HG03039 (cell line): ENCODE data around the gene ILRUN.
"Not testable (repeated sequence)": the region's sequence is repeated elsewhere in the genome, so short reads cannot be mapped to it uniquely, and the experiment has no call there.

ENCODE experiments used
- ATAC-seq: cut with Tn5 transposase; IDR thresholded peaks from one replicate; pipeline ENCODE4 v1.9.1; 2021; ENCODE audit warnings: mild to moderate bottlenecking, moderate library complexity; ENCODE audit not compliant: unreplicated experiment

ILRUN gene

DNA sequence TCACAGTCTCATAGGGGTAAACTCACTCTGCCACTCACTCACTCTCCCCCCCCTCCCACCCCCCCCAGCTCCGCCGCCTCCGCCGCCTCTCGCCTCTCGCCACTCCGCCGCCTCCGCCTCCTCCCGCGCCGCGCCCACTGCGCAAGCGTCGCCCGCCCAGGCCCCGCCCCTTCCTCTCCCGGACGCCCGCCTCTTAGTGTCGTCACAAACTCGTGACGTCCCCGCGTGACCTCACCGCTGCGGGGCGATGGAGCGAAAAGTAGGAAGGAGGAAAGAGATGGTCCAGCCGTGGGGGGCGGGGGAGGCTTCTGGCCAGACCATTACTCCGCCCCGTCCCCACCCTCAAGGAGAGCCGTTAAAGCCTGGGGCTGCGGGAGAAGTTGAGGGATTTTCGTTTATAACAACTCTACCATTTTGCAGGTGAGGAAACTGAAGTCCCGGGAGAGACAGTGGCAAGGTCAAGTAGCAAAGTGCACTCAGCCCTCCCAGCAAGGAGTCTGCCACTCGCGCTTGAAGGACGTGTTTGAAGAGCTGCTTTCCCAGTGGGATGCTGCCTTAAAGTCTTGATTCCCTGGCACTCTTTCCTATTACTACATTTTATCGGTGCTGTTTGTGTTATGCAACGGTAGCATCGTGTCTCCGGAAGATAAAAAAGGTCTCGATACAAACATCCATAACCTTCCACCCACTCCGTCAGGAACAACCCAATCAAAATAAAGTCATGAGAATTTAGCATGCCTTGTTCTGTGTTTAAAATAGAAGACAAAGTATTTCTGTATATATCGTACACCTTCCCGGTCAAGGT lies at the start of gene ILRUN:
TSS of gene ILRUN (minus strand) at position 29 of the 805 bp plus-strand sequence. CDS start 164 bp downstream, outside the sequence.
- peak; percentile 86 for ATAC-seq

DNA sequence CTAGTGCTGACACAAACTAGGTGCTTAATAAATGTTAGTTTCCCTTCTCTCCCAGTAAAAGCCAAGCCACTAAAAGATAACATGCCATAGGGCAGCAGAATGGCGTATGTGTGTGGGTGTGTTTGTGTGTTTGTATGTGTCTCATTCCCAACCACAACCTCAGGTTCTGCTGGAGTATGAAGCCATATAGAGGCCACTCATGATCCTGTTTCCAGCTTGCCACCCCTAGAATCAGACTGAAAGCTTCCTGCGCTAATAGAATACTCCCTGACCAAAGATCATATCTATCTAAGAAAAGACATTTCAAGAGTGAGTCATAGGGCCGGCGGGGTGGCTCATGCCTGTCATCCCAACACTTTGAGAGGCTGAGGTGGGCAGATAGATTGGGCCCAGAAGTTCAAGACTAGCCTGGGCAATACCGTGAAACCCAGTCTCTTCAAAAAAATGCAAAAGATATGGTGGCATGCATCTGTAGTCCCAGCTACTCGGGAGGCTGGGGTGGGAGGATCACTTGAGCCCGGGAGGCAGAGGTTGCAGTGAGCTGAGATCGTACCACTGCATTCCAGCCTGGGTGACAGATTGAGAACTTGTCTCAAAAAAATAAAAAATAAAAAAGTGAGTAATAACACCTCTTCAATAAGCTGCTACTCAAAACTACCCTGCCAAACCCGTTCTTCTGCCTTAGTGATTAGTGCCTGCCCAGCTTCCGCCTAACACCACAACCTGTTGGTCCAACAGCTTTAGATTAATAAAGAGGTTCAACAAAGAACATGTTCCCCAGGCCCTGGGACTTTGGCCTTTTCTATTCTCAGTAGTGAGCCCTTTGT lies 48.9 kb upstream of the ILRUN start:
- ATAC-seq, result no peak

DNA sequence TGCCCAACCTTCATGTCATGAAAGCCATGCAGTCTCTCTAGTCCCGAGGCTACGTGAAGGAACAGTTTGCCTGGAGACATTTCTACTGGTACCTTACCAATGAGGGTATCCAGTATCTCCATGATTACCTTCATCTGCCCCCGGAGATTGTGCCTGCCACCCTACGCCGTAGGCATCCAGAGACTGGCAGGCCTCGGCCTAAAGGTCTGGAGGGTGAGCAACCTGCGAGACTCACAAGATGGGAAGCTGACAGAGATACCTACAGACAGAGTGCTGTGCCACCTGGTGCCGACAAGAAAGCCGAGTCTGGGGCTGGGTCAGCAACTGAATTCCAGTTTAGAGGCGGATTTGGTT lies 47.7 kb upstream of the ILRUN start:
- not testable (repeated sequence) for ATAC-seq

DNA sequence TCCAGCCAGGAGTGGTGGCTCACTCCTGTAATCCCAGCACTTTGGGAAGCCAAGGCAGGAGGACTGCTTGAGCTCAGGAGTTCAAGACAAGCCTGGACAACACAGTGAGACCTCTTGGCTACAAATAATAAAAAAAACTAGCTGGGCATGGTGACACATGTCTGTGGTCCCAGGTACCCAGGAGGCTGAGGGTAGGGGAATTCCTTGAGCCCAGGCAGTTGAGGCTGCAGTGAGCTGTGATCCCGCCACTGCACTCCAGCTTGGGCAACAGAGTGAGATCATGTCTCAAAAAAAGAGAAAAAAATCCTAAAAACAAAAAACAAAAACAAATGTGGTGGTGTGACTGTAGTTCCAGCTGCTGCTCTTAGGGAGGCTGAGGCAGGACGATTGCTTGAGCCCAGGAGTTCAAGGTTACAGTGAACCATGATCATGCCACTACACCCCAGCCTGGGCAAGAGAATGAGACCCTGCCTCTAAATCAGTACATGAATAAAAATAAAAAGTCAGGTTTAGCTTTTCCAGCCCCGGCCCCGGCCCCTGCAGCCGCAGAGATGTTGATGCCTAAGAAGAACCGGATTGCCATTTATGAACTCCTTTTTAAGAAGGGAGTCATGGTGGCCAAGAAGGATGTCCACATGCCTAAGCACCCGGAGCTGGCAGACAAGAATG lies 47.2 kb upstream of the ILRUN start:
- ATAC-seq, result no peak

DNA sequence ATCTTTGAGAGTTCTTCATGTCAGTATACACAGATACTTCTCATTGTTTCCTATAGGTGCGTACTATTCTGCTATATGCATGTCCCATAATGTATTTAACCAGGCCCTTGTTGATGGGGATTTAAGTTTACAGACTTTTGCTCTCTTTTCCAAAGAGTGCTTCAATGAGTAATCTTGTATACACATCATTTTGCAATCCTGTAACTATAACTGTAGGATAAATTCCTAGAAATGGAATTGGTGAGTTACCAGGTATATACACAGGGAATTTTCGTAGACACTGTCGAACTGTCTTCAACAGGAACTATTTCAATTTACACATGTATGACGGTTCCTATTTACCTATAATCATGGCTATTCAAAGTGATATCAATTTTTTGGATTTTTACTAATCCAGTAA lies 45.5 kb upstream of the ILRUN start:
- ATAC-seq, result no peak

DNA sequence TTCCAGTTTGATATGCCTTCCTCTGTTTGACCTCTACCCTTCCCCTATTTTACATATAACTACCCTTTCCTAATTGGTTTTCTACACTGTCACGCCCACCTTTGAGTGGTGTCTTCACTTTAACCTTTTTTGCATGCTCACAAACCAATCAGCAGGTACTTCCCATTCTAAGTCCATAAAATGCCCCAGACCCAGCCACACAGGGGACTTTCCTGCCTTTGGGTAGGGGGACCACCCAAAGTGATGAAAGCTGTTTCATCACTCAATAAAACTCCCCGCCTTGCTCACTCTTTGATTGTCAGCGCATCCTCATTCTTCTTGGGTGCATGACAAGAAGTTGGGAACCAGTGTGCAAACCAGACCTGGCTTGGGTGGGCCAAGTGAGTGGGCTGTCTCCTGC lies 40.3 kb upstream of the ILRUN start:
- ATAC-seq, result no peak

DNA sequence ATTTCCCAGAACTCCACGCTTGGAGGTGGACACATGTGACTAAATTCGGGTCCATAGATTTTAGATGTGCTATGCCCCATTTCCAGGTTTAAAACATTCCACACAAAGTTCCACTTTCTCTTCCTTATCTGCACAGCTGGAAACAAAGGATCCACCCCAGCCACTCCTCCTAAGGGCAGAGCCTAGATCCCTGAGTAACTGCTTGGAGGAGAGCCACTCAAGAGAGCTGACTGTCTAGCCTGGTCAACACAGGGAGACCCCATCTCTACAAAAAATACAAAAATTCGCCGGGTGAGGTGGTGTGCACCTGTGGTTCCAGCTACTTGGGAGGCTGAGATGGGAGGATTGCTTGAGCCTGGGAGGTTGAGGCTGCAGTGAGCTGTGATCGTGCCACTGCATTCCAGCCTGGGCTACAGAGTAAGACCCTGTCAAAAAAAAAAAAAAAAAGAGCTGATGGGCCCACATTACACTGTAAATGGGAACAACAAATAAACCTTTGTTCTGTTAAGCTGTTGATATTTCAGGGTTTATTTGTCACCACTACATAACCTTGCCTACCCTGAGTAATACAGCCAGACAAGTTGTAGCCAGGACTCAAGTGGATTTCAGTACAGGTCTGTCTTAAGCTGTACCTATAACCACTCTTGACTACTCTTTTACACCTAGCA lies 35.0 kb upstream of the ILRUN start:
- no peak for ATAC-seq

DNA sequence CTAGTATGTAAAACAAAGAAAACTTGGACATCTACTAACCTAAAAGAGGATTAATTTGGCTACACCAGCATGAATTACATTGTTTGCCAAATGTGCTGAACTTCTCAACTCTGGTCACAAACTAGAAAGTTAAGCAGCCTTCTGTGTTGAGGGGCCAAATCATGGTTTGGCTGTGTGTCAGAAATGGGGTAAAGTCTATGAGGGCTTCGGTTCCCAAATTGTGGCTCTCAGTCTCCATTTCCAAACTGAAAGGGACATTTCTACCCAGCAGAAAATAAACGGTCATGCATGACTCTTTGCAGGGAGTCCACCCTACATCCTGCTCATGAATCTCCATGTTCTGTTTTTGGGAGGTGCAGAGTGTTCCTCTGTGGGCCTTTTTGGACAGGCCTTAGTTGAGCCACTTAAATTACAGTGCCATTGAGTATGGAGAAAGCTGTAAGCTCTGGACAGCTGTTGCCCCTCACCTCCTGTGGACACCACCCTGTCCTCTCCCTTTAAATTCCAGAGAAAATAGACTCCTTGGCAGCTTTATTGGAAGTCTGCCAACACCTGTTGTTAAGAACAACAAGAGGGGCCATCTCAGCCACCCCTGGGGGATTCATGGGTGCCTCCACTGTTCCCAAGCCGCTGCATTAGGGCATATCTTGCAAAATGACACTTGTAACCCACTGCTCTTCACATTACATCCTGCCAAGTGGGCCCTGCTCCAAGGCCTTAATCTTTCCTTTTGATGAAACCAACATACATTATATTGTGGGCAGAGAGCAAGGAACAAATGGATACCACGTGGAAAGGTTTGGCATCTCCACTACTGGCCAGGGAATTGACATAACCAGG lies 33.3 kb upstream of the ILRUN start:
- ATAC-seq, result no peak

DNA sequence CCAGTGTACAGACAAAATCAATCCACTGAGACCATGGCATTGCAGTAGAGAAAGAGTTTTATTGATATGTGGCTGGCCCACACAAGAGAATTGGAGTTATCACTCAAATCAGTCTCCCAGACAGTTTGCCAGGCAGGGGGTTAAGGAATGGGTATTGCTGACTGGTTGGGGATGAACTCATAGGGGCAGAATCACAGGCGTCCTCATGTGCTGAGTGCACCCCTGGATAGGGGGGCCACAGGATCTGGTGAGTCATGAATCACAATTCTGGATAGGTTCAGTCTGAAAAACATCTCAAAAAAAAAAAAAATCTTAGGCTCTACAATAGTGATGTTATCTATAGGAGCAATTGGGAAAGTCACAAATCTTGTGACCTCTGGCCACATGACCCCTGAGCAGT lies 29.5 kb upstream of the ILRUN start:
- no peak for ATAC-seq

DNA sequence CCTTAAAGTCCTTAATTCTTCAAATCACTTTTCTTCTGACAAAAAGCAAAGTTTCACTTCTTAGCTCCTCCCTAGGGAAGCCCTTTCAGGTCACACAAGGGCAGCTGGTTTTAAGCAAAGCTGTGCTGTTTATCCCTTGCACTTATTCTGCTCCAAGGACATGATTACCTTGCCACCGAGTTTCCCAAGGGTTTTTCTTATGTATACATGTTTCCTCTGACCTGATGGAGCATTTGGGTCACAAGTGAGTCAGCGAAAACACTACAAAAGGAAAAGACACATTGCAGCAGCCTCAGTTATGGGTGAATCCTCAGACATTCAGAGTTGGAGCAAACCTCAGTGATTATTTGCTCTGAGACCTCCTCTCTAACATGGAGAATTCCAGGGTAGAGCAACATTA lies 26.6 kb upstream of the ILRUN start:
- ATAC-seq, result no peak

DNA sequence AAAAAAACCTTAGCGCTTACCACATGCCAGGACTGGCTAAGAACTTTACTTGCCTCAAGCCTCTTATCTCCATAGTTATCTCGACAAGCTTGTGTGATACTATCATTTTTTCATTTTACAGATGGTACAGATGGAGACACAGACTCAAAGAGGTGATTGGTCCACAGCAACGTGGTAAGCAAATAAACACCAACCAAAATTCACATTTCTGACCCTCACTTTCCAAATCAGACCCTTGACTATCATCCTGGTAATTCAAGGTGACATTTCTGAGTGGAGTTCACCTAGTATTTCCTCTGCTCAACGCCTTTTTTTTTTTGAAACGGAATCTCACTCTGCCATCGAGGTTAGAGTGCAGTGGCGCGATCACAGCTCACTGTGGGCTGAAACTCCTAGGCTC lies 25.9 kb upstream of the ILRUN start:
- ATAC-seq, result no peak

DNA sequence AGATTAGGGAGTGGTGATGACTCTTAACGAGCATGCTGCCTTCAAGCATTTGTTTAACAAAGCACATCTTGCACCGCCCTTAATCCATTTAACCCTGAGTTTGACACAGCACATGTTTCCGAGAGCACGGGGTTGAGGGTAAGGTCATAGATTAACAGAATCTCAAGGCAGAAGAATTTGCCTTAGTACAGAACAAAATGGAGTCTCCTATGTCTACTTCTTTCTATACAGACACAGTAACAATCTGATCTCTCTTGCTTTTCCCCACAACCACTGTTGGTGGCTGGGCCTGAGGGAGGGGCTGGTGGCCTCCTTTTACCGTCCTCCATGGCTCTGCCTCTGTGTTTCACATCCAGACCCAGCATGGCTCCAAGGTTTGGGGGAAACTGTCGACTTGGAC lies 23.6 kb upstream of the ILRUN start:
- not testable (repeated sequence) for ATAC-seq

DNA sequence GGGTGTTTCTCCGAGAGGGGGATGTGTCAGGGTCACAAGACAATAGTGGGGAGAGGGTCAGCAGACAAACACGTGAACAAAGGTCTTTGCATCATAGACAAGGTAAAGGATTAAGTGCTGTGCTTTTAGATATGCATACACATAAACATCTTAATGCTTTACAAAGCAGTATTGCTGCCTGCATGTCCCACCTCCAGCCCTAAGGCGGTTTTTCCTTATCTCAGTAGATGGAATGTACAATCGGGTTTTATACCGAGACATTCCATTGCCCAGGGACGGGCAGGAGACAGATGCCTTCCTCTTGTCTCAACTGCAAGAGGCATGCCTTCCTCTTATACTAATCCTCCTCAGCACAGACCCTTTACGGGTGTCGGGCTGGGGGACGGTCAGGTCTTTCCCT lies 23.1 kb upstream of the ILRUN start:
- ATAC-seq, result not testable (repeated sequence)

DNA sequence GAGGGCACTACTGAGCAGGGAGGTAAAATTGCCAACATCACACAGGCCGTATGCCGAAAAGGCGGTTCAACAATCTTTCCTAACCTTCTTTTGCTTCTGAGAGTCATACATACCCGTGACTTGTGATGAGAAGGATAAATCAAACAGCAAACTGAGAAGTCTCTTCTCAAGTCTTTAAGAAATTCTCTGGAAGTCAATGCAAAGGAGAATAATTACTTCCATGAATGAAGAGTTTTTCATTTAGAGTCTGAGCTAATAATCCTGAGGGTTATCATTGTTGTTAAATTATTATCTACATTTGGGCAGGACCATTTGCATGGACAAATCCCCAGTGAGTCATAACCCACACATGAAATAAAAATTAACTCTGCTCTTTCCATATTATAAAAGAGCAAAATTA lies 22.4 kb upstream of the ILRUN start:
- no peak for ATAC-seq

DNA sequence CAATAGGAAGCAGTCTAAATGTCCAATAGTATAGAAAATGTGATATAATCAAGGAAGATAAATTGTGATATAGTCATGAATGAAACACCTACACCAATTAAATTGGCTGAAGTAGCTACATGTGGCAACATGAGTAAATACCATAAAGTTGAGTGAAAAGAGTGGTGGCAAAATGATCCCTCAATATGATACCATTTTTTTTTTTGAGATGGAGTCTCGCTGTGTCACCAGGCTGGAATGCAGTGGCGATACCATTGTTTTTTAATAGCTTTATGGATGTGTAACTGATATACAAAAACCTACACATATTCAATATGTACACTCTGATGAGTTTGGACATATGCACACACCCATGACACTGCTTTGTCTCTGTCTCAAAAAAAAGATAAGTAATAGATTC lies 20.9 kb upstream of the ILRUN start:
- no peak for ATAC-seq

DNA sequence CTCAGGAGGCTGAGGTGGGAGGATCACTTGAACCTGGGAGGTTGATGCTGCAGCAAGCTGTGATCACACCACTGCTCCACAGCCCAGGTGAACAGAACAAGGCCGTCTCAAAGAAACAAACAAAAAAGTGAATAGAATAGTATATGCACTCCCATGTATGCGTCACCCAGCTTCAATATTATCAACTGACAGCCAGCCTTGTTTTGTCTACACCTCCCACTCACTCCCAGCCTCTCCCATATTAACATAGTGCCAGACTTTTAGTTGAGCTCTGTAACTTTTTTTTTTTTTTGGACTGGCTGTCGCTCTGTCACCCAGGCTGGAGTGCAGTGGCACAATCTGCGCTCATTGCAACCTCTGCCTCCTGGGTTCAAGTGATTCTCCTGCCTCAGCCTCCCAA lies 18.1 kb upstream of the ILRUN start:
- ATAC-seq, result no peak

DNA sequence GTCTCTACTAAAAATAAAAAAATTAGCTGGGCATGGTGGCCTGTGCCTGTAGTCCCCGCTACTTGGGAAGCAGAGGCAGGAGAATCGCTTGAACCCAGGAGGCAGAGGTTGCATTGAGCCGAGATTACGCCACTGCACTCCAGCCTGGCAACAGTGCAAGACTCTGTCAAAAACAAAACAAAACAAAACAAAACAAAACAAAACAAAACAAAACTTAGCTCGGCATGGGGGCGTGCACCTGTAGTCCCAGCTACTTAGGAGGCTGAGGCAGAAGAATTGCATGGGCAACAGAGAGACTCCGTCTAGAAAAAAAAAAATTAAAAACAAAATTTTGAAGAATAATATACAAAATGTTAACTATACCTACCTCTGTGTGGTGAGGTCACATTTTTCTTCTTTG lies 16.3 kb upstream of the ILRUN start:
- not testable (repeated sequence) for ATAC-seq

DNA sequence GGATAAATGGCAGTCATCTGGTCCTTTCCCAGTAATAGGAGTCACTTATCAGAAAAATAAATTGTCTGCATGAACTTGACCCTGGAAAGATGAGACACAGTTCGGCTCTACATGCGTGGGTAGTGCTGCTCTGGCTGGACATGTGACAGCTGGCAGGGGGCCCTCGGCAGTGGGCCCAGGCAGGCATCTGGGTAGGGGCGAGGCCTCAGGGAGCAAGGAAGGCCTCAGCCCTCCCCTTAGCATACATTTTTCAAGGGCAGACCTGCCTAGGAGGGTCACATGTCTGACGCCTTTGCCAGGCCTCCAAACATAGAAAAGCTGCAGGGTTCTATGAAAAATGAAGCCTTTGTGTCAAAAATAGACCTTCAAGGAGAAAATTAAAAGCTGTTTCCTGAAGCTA lies 12.8 kb upstream of the ILRUN start:
- ATAC-seq, result no peak

DNA sequence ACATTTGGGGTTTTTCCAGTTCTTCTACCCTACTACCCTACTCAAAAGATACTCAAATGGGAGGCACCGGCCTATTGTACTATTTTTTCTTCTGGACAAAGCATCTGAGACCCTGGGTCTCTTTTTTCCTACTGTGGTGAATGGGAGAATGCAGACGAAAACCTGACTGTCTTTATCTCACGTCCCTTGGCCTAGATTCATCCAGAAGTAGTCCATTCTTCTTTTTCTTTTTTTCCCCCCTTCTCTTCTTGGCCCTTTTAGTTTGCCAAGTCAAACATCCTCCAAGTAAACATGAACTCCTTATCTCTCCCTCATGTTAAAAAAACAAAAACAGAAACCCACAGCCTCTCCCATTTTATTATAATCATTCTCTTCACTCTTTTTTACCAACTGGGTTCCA lies 8.7 kb upstream of the ILRUN start:
- ATAC-seq, result no peak

DNA sequence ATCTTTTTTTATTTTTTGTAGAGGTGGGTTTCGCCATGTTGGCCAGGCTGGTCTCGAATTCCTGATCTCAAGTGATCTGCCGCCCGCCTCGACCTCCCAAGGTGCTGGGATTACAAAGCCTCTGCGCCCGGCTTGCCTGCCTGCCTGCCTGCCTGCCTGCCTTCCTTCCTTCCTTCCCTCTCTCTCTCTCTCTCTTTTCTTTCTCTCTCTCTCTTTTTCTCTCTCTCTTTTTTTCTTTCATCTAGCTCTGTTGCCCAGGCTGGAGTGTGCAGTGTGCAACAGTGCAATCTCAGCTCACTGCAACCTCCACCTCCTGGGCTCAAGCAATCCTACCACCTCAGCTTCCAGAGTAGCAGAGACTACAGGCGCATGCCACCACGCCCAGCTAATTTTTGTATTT lies 4.6 kb upstream of the ILRUN start:
- ATAC-seq, result no peak
